Measurements from ENCODE around the gene NOS1AP.

NOS1AP gene

GRCh38 chr1:162091681-162092524, 22.4 kb downstream of the NOS1AP start:
- no peak for DNase-seq

GRCh38 chr1:162093095-162093494, 23.6 kb downstream of the NOS1AP start:
- DNase-seq: no peak

- DNase-seq: no peak
Measured at GRCh38 chr1:162094271-162094670, 24.8 kb downstream of the NOS1AP start.

- DNase-seq: no peak
Measured at GRCh38 chr1:162094723-162095122, 25.2 kb downstream of the NOS1AP start.

GRCh38 chr1:162107911-162108310, 38.4 kb downstream of the NOS1AP start:
- DNase-seq: no peak

GRCh38 chr1:162108426-162108825, 38.9 kb downstream of the NOS1AP start:
- no peak for DNase-seq

GRCh38 chr1:162110910-162111309, 41.4 kb downstream of the NOS1AP start:
- DNase-seq: no peak

- DNase-seq: no peak
Measured at GRCh38 chr1:162111572-162111971, 42.1 kb downstream of the NOS1AP start.

GRCh38 chr1:162113419-162113818, 43.9 kb downstream of the NOS1AP start:
- no peak for DNase-seq

GRCh38 chr1:162117039-162117774, 47.7 kb downstream of the NOS1AP start:
- no peak for DNase-seq

GRCh38 chr1:162118063-162118462, 48.6 kb downstream of the NOS1AP start:
- DNase-seq: no peak

- no peak for DNase-seq
Measured at GRCh38 chr1:162128693-162129356, 59.3 kb downstream of the NOS1AP start.

GRCh38 chr1:162130308-162130707, 60.8 kb downstream of the NOS1AP start:
- DNase-seq: no peak

- DNase-seq: no peak
Measured at GRCh38 chr1:162131400-162132321, 62.2 kb downstream of the NOS1AP start.

GRCh38 chr1:162133566-162133965, 64.1 kb downstream of the NOS1AP start:
- DNase-seq: no peak

GRCh38 chr1:162134646-162135045, 65.2 kb downstream of the NOS1AP start:
- DNase-seq: no peak

- no peak for DNase-seq
Measured at GRCh38 chr1:162135271-162135775, 65.8 kb downstream of the NOS1AP start.

GRCh38 chr1:162136760-162137159, 67.3 kb downstream of the NOS1AP start:
- no peak for DNase-seq

- DNase-seq: no peak
Measured at GRCh38 chr1:162137179-162137960, 67.9 kb downstream of the NOS1AP start.

- no peak for DNase-seq
Measured at GRCh38 chr1:162138112-162138511, 68.6 kb downstream of the NOS1AP start.

GRCh38 chr1:162138599-162139181, 69.2 kb downstream of the NOS1AP start:
- DNase-seq: no peak

Data from NCI-H1436 (cell line).